OCI-LY7 (cell line): ENCODE data around the gene CPOX. TPM values are rescaled to one million over a fixed set of nuclear protein-coding genes. Genes with fewer than 3 reads are reported as not detected.
"Not testable (repeated sequence)": the region's sequence is repeated elsewhere in the genome, so short reads cannot be mapped to it uniquely, and the experiment has no call there.

Source experiments
- Bru-seq: library from RNA; stranded (reverse); fragments of 400-500 nt; gene quantifications from one replicate; lab custom pipeline; 2021; lab: Mats Ljungman, UMichigan
- BruChase-seq, 2 experiments: library from RNA; stranded (reverse); fragments of 400-500 nt; gene quantifications; one replicate each; lab custom pipeline; 2021; lab: Mats Ljungman, UMichigan
- BruUV-seq: library from RNA; stranded (reverse); fragments of 400-500 nt; replicated peaks from 2 replicates; lab custom pipeline; 2021; lab: Mats Ljungman, UMichigan
- CTCF ChIA-PET: fragments of 300-600 bp; sonication (Branson Sonifier 250); formaldehyde crosslinking; loops from one replicate; lab custom pipeline; 2022; ENCODE audit warnings: antibody characterized with exemption; ENCODE audit not compliant: unreplicated experiment; lab: Charles Lee
- POLR2A ChIA-PET: fragments of 300-600 bp; sonication (Branson Sonifier 250); formaldehyde crosslinking; loops from one replicate; lab custom pipeline; 2022; ENCODE audit warnings: antibody characterized with exemption; lab: Charles Lee
- DNase-seq: peaks from one replicate; pipeline ENCODE4 v3.0.0-alpha.2; 2015; ENCODE audit warnings: low spot score
- H2AFZ ChIP-seq: fragments of 200-600 bp; sonication (generic), shearing (Covaris generic); 2 replicates; pipeline ENCODE4 v1.6.1; 2014; ENCODE audit warnings: mild to moderate bottlenecking, antibody characterized with exemption, low read length, moderate library complexity
- H3K27ac ChIP-seq: fragments of 200-600 bp; sonication (generic); 2 replicates; pipeline ENCODE4 v1.5.1; 2014; ENCODE audit warnings: mixed run types, low read depth, mild to moderate bottlenecking, moderate library complexity, low read length, inconsistent platforms; ENCODE audit not compliant: poor library complexity, severe bottlenecking
- H3K36me3 ChIP-seq: fragments of 200-600 bp; sonication (generic); 2 replicates; pipeline ENCODE4 v1.6.1; 2014; ENCODE audit warnings: mild to moderate bottlenecking, antibody characterized with exemption, low read length, moderate library complexity, mixed read lengths; ENCODE audit not compliant: insufficient read depth
- H3K4me1 ChIP-seq: fragments of 200-600 bp; sonication (generic); 2 replicates; pipeline ENCODE4 v1.5.1; 2014; ENCODE audit warnings: mild to moderate bottlenecking, low read length; ENCODE audit not compliant: insufficient read depth, poor library complexity, severe bottlenecking
- H3K4me2 ChIP-seq: fragments of 200-600 bp; sonication (generic); 2 replicates; pipeline ENCODE4 v1.6.1; 2014; ENCODE audit warnings: mild to moderate bottlenecking, low read length
- H3K4me3 ChIP-seq: fragments of 200-600 bp; sonication (generic); 2 replicates; pipeline ENCODE4 v1.5.1; 2014; ENCODE audit warnings: mild to moderate bottlenecking, low read depth, low read length; ENCODE audit not compliant: poor library complexity, severe bottlenecking
- H3K79me2 ChIP-seq: fragments of 200-600 bp; sonication (generic); 2 replicates; pipeline ENCODE4 v1.6.1; 2016; ENCODE audit warnings: low read depth, mild to moderate bottlenecking, low read length, moderate library complexity, mixed read lengths; ENCODE audit not compliant: insufficient read depth
- H3K9me2 ChIP-seq: fragments of 200-600 bp; sonication (generic); 2 replicates; pipeline ENCODE4 v1.6.1; 2016; ENCODE audit warnings: mild to moderate bottlenecking, low read length, mixed read lengths; ENCODE audit not compliant: insufficient read depth
- H3K9me3 ChIP-seq: fragments of 200-600 bp; sonication (generic); 2 replicates; pipeline ENCODE4 v1.6.1; 2014; ENCODE audit warnings: mild to moderate bottlenecking, mixed run types, low read length, mixed read lengths
- H4K20me1 ChIP-seq: fragments of 200-600 bp; sonication (generic); 2 replicates; pipeline ENCODE4 v1.6.1; 2014; ENCODE audit warnings: mild to moderate bottlenecking, antibody characterized with exemption, low read length, moderate library complexity, mixed read lengths; ENCODE audit not compliant: insufficient read depth
- EZH2phosphoT487 ChIP-seq: fragments of 200-600 bp; sonication (generic); IDR thresholded peaks from 2 replicates; pipeline ENCODE4 v1.6.1; 2018; ENCODE audit warnings: low read depth, borderline replicate concordance, mild to moderate bottlenecking, mixed run types, antibody characterized with exemption, low read length, moderate library complexity, mixed read lengths
- intact Hi-C: fragments of 100-400 bp; cut with micrococcal nuclease; formaldehyde crosslinking; loops from one replicate; pipeline ENCODE4 v1.10.0; 2022; ENCODE audit not compliant: unreplicated experiment
- long read RNA-seq: library from polyadenylated mRNA; stranded (forward); transcript quantifications from one replicate; pipeline ENCODE4 v2.0.0, GENCODE V29; 2022
- total RNA-seq, 2 experiments: library from RNA; depleted of rRNA in 1 of 2; stranded (reverse); fragments of >200 nt in 1 of 2; shearing (Covaris generic) in 1 of 2; gene quantifications; 2 replicates each; pipeline ENCODE4 v1.2.3, GENCODE V29; 2014 to 2022
- TF ChIP-seq, protein P1 (sequence below): fragments of 200-600 bp; sonication (generic); conservative IDR thresholded peaks from 2 replicates; pipeline ENCODE4 v1.5.1; 2014; ENCODE audit warnings: mild to moderate bottlenecking, antibody characterized with exemption, low read length, moderate library complexity, mixed read lengths

CPOX gene
- total RNA-seq (2014; rRNA removed; shearing (Covaris generic)) (14.7 and 16.4 TPM in 2 replicates), total RNA-seq (2022) (8.8 and 10.1 TPM in 2 replicates), Bru-seq, nascent RNA (percentile 50 among the genes with signal in this experiment), BruChase-seq, experiment 1, labeled RNA remaining after a 6-hour chase (percentile 54 among the genes with signal in this experiment), BruChase-seq, experiment 2, labeled RNA remaining after a 2-hour chase (percentile 64 among the genes with signal in this experiment)
- long read RNA-seq, transcript CPOX-201 (7 exons, 2,821 nt): major isoform, 20 of 22 reads
- long read RNA-seq, partial matches to known transcripts: 0 of 22 reads
- long read RNA-seq, other reads (novel, unspliced or antisense): 2 of 22 reads

DNA sequence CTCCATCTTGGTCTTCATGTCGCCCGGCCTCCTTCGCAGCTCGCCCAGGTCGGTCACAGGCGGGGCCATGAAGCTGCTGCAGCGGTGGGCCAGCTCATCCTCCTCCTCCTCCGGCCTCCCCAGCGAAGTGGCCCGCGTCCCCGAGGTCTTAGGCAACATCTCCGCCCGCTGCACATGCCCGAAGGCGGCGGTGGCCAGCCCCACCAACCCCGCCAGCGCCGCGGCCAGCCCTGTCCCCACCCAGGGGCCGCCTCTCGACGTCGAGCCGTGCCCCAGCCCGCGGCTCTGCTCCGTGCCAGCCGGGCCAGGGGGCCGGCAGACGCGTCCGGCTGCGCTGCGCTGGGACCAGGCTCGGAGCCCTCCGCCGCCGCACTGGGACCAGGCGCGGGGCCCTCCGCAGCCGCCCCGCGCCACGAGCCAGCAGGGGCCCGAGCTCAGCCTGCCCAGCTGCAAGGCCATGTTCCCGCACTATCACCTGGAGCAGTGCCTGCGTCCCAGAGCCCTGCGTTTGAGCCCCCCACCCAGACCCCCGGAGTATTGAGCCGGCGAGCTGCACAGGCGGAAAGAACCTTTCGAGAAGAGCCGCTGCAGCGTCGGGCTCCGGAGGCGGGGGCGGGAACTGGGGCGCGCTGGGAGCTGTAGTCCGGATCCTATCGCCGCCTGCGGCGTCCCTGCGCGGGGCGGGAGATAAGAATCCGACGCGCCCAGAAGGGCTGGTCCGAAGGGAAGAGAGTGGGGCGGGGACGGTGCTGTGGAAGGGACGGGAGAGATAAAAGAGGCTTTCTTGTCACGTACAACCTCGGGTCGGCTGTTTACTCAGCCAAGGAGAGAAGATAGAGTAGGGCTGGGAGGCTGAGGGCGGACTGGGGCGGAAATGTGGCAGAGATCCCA lies at the start of gene CPOX:
TSS of gene CPOX (minus strand) at position 566 of the 891 bp plus-strand sequence. CDS start at position 459, 107 bp downstream.
- CTCF ChIA-PET: interaction anchor here (0.6 kb wide), 1 partner anchor 424 kb away, joined by 4 read pairs; no protein-coding TSS in a partner anchor
- intact Hi-C loops: loop anchor here (10.0 kb wide), 1 partner anchor 312 kb away; the partner anchor contains the start of gene DCBLD2
- peak; percentile 76 for DNase-seq
- H3K9me3 ChIP-seq: no peaks in the 10 kb centered on the region
- no peak within 1 kb of the TSS for H3K27ac ChIP-seq
- peak within 1 kb of the TSS; percentile 74; the same call in 1 of the 2 replicates for H2AFZ ChIP-seq
- H4K20me1 ChIP-seq: no peaks in the 10 kb centered on the region
- no peaks in the 10 kb centered on the region for H3K36me3 ChIP-seq
- peaks cover 10% of the 10 kb centered on the region for H3K4me1 ChIP-seq
- peak within 1 kb of the TSS; percentile 76 for H3K4me3 ChIP-seq
- no peaks in the 10 kb centered on the region for H3K9me2 ChIP-seq
- BruUV-seq: no TSS peak
- TF ChIP-seq, protein P1, sequence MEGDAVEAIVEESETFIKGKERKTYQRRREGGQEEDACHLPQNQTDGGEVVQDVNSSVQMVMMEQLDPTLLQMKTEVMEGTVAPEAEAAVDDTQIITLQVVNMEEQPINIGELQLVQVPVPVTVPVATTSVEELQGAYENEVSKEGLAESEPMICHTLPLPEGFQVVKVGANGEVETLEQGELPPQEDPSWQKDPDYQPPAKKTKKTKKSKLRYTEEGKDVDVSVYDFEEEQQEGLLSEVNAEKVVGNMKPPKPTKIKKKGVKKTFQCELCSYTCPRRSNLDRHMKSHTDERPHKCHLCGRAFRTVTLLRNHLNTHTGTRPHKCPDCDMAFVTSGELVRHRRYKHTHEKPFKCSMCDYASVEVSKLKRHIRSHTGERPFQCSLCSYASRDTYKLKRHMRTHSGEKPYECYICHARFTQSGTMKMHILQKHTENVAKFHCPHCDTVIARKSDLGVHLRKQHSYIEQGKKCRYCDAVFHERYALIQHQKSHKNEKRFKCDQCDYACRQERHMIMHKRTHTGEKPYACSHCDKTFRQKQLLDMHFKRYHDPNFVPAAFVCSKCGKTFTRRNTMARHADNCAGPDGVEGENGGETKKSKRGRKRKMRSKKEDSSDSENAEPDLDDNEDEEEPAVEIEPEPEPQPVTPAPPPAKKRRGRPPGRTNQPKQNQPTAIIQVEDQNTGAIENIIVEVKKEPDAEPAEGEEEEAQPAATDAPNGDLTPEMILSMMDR: no peak
- no peak for TF ChIP-seq EZH2phosphoT487
- no peaks in the 10 kb centered on the region for H3K79me2 ChIP-seq
- peak within 1 kb of the TSS; percentile 69 for H3K4me2 ChIP-seq
- POLR2A ChIA-PET: interaction anchor here (1.2 to 1.3 kb wide), 3 partner anchors 12 to 217 kb away, joined by 3 to 4 read pairs (median 3); no protein-coding TSS in a partner anchor

DNA sequence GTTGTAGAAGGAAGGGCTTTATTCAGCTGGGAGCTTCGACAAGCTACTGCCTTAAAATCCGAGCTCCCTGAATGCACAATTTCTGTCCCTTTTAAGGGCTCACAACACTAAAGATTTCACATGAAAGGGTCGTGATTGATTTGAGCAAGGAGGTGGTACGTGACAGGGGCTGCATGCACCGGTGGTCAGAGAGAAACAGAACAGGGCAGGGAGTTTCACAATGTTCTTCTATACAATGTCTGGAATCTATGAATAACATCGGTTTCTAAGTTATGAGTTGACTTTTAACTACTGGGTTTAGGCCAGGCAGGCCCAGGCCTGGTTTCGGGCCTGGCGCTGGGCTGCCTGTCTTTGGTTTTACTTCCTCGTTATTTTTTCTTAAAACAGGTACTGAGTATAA lies 49.4 kb upstream of the CPOX start:
- BruUV-seq, H2AFZ ChIP-seq, H3K4me3 ChIP-seq, intact Hi-C loops, DNase-seq, H3K36me3 ChIP-seq, CTCF ChIA-PET, H3K4me2 ChIP-seq, H3K9me2 ChIP-seq, H3K79me2 ChIP-seq, POLR2A ChIA-PET, H4K20me1 ChIP-seq, H3K4me1 ChIP-seq, H3K9me3 ChIP-seq, H3K27ac ChIP-seq: not testable (repeated sequence)

DNA sequence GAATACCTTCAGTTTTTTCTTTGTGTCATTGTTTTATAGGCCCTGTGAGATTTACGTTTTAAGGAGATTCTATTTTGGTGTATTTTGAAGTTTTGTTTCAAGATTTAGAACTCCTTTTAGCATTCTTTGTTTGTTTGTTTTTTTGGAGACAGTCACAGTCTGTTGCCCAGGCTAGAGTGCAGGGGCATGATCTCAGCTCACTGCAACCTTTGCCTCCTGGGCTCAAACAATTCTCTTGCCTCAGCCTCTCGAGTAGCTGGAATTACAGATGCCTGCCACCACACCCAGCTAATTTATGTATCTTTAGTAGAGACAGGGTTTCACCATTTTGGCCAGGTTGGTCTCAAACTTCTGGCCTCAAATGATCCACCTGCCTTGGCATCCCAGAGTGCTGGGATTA lies 48.3 kb upstream of the CPOX start:
- H3K36me3 ChIP-seq, H3K79me2 ChIP-seq, CTCF ChIA-PET, H3K27ac ChIP-seq, H2AFZ ChIP-seq, H3K9me3 ChIP-seq, H4K20me1 ChIP-seq, H3K4me2 ChIP-seq, H3K4me3 ChIP-seq, POLR2A ChIA-PET, H3K4me1 ChIP-seq, intact Hi-C loops, H3K9me2 ChIP-seq, DNase-seq, BruUV-seq: not testable (repeated sequence)

DNA sequence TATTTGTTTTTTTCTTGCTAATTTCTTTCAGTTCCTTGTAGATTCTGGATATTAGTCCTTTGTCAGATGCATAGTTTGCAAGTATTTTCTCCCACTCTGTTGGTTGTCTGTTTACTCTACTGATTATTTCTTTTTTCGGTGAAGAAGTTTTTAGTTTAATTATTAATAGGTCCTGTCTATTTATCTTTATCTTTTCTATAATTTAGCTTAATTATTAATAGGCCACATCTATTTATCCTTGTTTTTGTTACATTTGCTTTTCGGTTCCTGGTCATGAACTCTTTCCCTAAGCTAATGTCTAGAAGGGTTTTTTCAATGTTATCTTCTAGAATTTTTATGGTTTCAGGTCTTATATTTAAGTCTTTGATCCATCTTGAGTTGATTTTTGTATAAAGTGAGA lies 45.1 kb upstream of the CPOX start:
- CTCF ChIA-PET, H2AFZ ChIP-seq, intact Hi-C loops, H3K4me1 ChIP-seq, POLR2A ChIA-PET, H3K36me3 ChIP-seq, H4K20me1 ChIP-seq, H3K9me2 ChIP-seq, DNase-seq, BruUV-seq, H3K27ac ChIP-seq, H3K9me3 ChIP-seq, H3K79me2 ChIP-seq, H3K4me2 ChIP-seq, H3K4me3 ChIP-seq: not testable (repeated sequence)
